ENCODE results near the gene CITED4. TPM values are rescaled to one million over a fixed set of nuclear protein-coding genes. Genes with fewer than 3 reads are reported as not detected.

CITED4 gene
- total and polyA plus RNA-seq, 10 of the 15 experiments (the other 5 are each of a cell fraction or from before 2014, with no cell fraction given): 0.13 to 0.64 (median 0.26) TPM; not detected in 6

- in situ Hi-C loops (cut with MboI) (no loop called here), intact Hi-C loops (cut with micrococcal nuclease; ENCODE audit: unreplicated experiment) (no loop called here)
- Histone ChIP-seq H2AFZ (ENCODE audit: control insufficient read depth, low read depth, low read length) (no peak overlapping the region), H3K4me2 (ENCODE audit: control insufficient read depth, insufficient read depth) (no peak overlapping the region), H3K4me1 (ENCODE audit: control insufficient read depth, insufficient read depth, low read length) (peaks cover 13% of the 10 kb centered on the region), H3K9ac (ENCODE audit: control insufficient read depth, insufficient read depth, low read length) (no peak overlapping the region), H3K9me3 (replicated peaks; ENCODE audit: control insufficient read depth, insufficient read depth, low read length) (no peaks in the 10 kb centered on the region), H4K20me1 (ENCODE audit: control insufficient read depth, insufficient read depth) (no peaks in the 10 kb centered on the region), H3K79me2 (ENCODE audit: control insufficient read depth, insufficient read depth, low read length) (no peaks in the 10 kb centered on the region), H3K4me3 (no peak overlapping the region), H3K27me3 (replicated peaks in 1 of 2; ENCODE audit: control insufficient read depth in 2 of 2, insufficient read depth in 2 of 2, low read length in 1 of 2) (no peaks in the 10 kb centered on the region), H3K36me3 (ENCODE audit: control insufficient read depth in 2 of 2, insufficient read depth in 2 of 2, low read length in 1 of 2) (no peaks in the 10 kb centered on the region), H3K27ac (ENCODE audit: control insufficient read depth, insufficient read depth) (no peak overlapping the region)
- RAD21 ChIA-PET (ENCODE audit: unreplicated experiment): no interaction called here
- POLR2A ChIA-PET: no interaction called here
- SMC1A ChIA-PET (ENCODE audit: uncharacterized antibody, unreplicated experiment): no interaction called here
- ATAC-seq: no peak
- no peak for DNase-seq (ENCODE audit: low read depth, low spot score)
- CTCF ChIA-PET: no interaction called here
- no peak for FAIRE-seq
- TF ChIP-seq ZSCAN29 (IDR thresholded peaks at IDR 0.05): no peak
- TF ChIP-seq MYC (IDR thresholded peaks at IDR 0.05; ENCODE audit: insufficient read depth, insufficient read length, insufficient replicate concordance, low read length, severe bottlenecking): no peak
- TF ChIP-seq BCL3 (IDR thresholded peaks at IDR 0.05; ENCODE audit: borderline replicate concordance, insufficient read depth, low read depth, low read length, poor library complexity, severe bottlenecking): no peak
- TF ChIP-seq ZNF687 (IDR thresholded peaks at IDR 0.05): no peak
- no peak for TF ChIP-seq ATF3 (IDR thresholded peaks at IDR 0.05; ENCODE audit: borderline replicate concordance, extremely low read depth, low read depth, low read length)
- WGBS (ENCODE audit: insufficient coverage, insufficient replicate concordance, low lambda C conversion rate, missing lambda C conversion rate): 48% methylated on average over 14 of the region's 14 CpGs
- no TSS peak for BruUV-seq (replicated peaks)
These were observed 32.4 kb downstream of the CITED4 start for GRCh38 chr1:40829631-40830245.

Measured in GM12878 (cell line).